Measurements from ENCODE around the gene DOHH.

DNA sequence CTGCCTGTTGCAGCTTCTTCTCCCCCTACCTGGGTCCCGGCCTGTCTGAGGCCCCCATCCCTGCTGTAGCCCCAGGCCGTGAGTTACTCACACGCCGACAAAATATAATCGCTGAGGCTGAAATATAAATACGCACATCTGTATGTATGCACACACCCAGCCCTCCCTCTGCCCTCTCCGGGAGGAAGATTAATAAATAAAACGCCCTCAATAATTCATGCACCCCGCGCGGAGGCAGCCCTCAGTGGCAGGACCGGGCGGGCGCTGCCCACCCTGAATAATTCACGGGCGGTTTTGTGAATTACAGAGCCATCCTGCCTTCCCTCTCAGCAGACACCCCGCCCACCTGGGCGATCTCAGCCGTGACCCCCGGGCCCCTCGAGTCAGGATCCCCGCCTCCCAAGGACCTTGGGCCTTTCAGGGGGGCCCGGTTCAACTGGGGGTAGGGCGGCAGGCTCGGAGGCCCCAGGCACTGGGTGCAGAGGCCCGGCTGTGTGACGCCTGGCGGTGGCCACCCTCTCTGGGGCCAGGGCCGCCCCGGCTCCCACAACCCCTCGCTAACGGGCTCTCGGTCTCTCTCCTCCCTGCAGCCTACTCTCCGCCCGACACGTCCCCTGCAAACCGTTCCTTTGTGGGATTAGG lies 44.4 kb downstream of the DOHH start:
- TF ChIP-seq, protein P1, sequence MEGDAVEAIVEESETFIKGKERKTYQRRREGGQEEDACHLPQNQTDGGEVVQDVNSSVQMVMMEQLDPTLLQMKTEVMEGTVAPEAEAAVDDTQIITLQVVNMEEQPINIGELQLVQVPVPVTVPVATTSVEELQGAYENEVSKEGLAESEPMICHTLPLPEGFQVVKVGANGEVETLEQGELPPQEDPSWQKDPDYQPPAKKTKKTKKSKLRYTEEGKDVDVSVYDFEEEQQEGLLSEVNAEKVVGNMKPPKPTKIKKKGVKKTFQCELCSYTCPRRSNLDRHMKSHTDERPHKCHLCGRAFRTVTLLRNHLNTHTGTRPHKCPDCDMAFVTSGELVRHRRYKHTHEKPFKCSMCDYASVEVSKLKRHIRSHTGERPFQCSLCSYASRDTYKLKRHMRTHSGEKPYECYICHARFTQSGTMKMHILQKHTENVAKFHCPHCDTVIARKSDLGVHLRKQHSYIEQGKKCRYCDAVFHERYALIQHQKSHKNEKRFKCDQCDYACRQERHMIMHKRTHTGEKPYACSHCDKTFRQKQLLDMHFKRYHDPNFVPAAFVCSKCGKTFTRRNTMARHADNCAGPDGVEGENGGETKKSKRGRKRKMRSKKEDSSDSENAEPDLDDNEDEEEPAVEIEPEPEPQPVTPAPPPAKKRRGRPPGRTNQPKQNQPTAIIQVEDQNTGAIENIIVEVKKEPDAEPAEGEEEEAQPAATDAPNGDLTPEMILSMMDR (IDR thresholded peaks at IDR 0.05 in 4 of 5, conservative IDR thresholded peaks at IDR 0.05 in 1 of 5): no peak
- TF ChIP-seq POLR2A (IDR thresholded peaks at IDR 0.05): no peak

All from gastrocnemius medialis (tissue), 4 donors.